ENCODE measurements around the gene MMP3.

MMP3 gene

GRCh38 chr11:102831489-102832440 lies 11.6 kb downstream of the MMP3 start:
- no peak for DNase-seq

GRCh38 chr11:102831128-102831488 lies 12.3 kb downstream of the MMP3 start:
- DNase-seq, result no peak

DNA sequence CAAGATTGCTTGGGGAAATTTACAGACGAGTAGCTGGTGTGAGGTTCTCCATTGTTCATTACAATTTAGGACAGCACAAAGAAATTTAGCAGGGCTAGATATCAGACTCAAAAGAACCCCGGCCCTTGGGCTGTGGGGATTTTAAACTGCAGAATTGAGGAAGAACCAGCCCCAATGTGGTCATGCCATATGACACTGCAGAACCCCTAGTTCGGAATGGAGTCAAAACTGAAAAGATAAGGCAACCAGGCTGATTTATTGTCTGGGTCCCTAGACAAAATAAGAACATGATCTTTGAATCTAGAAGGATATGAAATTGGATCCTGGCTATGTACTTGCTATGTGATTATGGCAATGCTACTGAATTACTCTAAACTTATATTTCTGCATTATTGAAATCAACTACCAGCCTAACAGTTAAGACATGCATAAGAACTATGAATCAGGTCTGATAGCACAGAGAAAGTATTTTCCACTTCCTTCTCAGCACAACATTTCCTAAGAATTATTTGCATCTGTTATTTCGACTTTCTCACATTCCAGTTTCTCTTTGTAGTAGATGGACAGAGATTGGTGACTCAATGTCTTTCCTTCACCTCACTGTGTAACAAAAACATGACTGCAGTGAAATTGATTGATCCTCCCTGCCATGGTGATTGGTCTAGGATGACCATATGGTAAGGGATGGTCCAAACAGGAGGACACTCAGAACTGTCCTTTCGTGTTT lies 13.2 kb downstream of the MMP3 start:
- no peak for DNase-seq

DNA sequence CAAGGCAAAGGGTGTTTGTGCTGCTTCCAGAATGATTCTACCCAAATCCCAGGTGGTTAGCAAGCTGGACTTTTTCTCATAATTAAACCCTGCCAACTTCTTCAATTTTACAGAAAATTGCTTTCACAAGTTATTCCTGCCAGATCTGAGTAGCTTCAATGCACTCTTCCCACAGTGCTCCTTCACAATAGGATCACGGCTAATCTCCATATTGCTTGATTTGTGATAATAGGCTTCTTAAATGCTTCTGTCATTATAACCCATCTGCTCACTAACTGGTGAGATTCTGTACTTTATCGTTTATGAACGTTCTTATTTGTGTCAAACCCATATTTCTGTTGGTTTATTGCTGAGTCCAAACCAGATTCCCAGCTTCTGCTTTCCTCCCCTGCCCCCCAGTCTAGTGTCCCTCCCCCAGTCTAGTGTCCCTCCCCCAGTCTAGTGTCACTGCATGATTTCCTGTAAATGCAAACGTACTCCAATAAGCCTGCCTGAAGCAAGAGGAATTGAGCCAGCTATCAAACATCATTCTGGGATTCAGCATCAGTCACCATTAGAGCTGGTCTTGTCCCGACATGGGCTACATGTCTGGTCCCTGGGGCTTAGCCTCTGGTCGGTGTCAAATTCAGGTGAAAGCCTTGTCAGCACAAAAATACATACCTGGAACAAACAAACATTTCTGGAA lies 14.0 kb downstream of the MMP3 start:
- DNase-seq, result no peak

DNA sequence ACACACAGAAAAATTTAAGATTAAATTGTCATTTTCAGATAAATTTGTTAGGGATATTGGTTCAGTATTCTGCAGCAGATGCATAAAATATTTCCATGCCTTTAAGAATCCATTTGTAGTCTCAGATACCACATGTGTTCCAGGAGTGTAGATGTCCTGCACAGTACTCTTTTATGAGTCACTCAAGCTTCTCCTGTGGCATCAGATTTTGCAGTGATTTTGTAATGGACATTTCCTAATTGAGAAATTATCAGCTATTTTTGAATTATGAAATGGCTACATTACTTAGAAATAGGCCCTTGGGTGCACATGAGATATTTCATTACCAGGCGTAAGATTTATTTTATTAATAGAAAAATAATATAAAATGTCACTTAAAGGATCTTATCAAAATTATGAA lies 18.9 kb downstream of the MMP3 start:
- no peak for DNase-seq

DNA sequence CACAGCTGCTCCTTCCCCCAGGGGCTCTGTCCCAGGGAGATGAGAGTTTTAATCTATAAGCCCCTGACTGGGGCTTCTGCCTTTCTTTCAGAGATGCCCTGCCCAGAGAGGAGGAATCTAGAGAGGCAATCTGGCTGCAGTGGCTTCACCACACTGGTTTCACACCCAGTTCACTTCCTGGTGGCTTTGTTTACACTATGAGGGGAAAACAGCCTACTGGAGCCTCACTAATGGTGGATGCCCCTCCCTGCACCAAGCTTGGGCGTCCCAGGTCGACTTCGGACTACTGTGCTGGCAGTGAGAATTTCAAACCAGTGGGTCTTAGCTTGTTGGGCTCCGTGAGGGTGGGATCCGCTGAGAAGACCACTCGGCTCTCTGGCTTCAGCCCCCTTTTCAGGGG lies 23.9 kb downstream of the MMP3 start:
- DNase-seq, result no peak

- DNase-seq, result no peak
Measured at GRCh38 chr11:102813484-102813883, 29.9 kb downstream of the MMP3 start.

- DNase-seq, result no peak
Measured at GRCh38 chr11:102812188-102812587, 31.2 kb downstream of the MMP3 start.

GRCh38 chr11:102810950-102811660 lies 32.3 kb downstream of the MMP3 start:
- no peak for DNase-seq

- DNase-seq, result no peak
Measured at GRCh38 chr11:102809971-102810370, 33.4 kb downstream of the MMP3 start.

- DNase-seq, result no peak
Measured at GRCh38 chr11:102807921-102808320, 35.5 kb downstream of the MMP3 start.

GRCh38 chr11:102806296-102806695 lies 37.1 kb downstream of the MMP3 start:
- DNase-seq, result no peak

DNA sequence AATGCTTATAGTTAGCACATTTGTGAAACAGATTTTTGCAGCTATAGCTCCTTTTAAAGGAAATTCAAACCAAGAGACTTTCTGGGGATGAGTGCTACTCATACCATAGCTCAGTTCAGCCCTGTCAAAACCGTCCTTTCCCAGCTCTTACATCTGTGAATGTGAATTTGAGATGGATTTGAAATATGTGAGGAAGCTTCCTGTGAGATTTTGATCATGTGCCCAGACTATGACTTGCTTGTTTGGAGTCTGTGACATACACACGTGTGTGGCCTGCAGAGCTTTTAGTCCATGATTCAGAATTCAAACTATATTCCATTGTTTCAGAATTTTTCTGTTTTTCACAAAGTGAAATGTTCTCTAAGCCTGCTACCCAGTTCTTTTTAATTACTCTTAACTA lies 41.1 kb downstream of the MMP3 start:
- DNase-seq, result no peak

DNA sequence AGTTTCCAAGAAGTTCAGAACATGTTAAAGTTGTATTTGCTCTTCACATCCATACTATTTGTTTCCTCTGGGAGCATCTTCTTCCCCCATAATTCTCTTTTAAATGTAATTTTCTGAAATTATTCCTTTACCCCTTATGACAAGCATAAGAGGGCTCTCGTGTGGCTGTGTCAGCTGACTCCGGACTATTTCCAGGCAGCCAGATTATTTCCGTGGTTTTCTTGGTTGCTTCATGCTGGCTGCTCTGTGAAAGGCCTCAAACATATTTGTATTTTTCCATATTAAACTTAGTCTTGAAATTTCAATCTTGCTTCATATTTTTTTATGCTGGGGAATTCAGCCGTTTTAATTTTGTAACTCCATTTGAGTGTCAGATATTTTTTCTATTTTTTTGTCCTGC lies 42.6 kb downstream of the MMP3 start:
- no peak for DNase-seq

DNA sequence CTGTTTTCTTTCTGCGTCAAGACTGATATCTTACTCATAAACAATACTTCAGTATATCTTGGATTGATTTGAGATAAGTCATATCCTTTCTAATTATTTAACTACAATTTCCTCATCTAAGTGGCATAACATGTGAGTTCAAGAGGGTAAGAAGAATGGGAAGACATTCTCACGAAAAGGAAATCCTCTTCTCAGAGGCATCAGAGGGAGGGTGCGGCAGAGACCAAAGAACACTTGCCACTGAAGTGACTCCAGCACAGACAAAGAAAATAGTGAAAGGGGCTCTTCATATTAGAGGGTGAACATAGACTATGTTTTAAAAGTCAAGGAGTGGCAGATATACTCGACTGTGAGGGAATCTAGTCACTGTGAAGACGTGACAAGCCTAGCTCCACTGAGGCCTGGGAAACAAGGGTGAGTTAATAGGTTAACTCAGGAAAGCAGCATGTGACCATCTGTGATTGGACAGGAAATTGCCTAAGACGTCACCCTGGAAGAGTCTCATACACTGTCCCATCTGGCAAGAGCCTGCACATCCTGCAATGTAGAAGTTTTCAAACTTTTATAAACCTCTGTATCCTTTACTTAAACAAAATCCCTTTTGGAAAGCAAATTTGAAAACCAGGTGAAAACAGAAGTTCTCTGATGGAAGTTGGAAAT lies 43.6 kb downstream of the MMP3 start:
- DNase-seq, result no peak

DNA sequence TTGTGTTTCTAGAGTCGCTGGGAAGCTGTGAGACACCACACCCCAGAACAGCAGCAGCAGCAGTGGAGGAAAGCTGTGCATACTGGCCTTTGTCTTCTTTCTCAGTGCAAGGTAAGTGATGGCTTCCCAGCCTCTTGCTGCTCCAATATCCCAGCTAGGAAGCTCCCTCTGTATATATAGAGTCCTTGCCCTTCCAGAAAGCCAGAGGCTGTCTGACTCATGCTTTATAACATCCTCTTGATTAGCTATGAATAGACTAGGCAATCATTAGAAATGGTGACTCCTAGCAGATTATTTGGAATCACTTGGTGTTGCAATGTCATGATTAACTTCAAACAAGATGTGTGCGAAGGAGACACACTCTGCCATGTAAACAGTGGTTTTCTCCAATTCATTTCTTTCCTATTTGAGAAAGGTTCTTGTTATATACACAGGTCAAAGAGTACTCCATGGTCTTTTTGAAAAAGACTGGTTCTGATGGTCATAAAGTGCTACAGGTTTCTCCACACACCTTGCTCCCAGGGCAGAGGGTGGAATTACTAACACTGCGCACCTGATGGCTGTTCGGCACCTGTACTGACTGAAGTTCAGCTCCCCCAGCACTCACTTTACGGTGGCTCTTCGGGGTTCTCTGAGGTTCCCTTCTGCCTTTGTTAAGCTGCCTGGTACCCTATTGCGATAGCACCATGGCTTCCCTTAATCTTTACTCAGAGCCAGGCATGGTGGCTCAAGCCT lies 45.2 kb downstream of the MMP3 start, which contains the start of gene MMP1:
Gene MMP1 (minus strand): TSS at position 149 of the 735 bp plus-strand sequence. CDS start 68 bp downstream, at position 81.
- no peak for DNase-seq

GRCh38 chr11:102794382-102794781 lies 49.0 kb downstream of the MMP3 start:
- DNase-seq, result peak; percentile 35

DNA sequence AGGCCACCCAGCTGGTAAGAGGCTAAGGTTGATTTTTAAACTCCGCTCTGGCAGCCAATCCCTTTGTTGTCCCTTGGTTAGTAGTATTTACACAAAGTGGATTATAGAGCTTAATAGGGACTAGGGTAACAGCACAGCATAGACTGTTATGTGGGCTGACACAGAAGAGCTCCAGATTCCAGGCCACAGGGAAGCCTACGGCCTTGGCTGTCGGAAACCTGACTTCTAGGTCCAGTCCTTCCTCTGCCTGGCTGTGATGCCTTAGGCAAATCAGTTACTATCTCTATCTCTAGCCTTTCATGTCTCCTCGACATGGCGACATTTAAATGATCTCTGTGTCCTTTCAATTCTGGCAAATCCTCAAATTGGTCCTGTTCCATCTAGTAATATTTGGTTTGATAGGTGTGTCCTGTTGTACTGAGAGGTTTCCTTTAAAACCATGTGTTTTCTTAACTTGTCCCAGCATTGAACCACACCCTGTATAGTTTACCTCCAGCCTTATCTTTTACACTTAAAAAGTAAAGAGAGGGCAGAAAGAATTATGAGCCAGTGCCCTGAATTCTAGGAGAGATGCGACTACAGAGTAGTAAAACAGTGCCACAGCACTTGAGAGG lies 49.6 kb downstream of the MMP3 start:
- DNase-seq, result no peak

DNA sequence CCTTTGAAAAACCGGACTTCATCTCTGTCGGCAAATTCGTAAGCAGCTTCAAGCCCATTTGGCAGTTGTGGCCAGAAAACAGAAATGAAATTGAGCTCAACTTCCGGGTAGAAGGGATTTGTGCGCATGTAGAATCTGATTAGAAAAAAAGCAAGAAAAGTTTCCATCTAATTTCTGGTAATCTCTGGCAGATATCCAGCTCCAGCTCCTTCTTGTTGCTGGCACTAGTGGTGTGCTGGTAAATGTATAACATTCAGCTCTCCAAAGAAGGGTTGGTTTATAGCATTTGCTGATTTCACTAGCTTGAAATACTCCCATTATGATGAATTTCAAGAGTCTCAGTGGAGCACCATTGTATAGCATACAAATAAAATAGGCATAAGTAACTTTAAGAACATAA lies 50.8 kb downstream of the MMP3 start:
- peak; percentile 35 for DNase-seq

GRCh38 chr11:102791271-102792036 lies 52.0 kb downstream of the MMP3 start:
- DNase-seq, result no peak
